K562 (cell line): ENCODE results near the gene TIAL1. TPM values are rescaled to one million over a fixed set of nuclear protein-coding genes. Genes with fewer than 3 reads are reported as not detected.

ENCODE experiments used
- FUS ChIP-seq: fragments of 200-400 bp; formaldehyde crosslinking; optimal IDR thresholded peaks from 2 replicates; pipeline ENCODE3; 2017; ENCODE audit warnings: low read depth, low read length
- GATAD2A ChIP-seq: fragments of 450-650 bp; IDR thresholded peaks from 2 replicates; pipeline ENCODE4 v1.6.1; 2017
- HBP1 ChIP-seq: fragments of 450-650 bp; formaldehyde crosslinking; IDR thresholded peaks from 2 replicates; pipeline ENCODE4 v1.4.0; 2022; ENCODE audit warnings: missing genetic modification characterization
- HEY1 ChIP-seq: fragments of 250-450 bp; sonication (Bioruptor Pico); IDR thresholded peaks from 2 replicates; pipeline ENCODE4 v1.5.0; 2020; ENCODE audit warnings: mild to moderate bottlenecking, moderate library complexity, borderline replicate concordance
- HNRNPH1 ChIP-seq: fragments of 200-400 bp; formaldehyde crosslinking; optimal IDR thresholded peaks from 2 replicates; pipeline ENCODE3; 2017; ENCODE audit warnings: low read depth, mild to moderate bottlenecking, low read length, moderate library complexity
- JUN ChIP-seq, 2 experiments: sonication (generic) in 1 of 2; formaldehyde crosslinking in 1 of 2; IDR thresholded peaks; 2 replicates each; pipeline versions ENCODE4 v1.6.1 to v1.8.0; 2012 to 2022; ENCODE audit warnings: borderline replicate concordance in 2 of 2, mild to moderate bottlenecking in 2 of 2, improper control_type of control experiment in 1 of 2, low read depth in 1 of 2, low read length in 1 of 2, missing genetic modification reagents in 1 of 2
- MAX ChIP-seq: sonication (generic); formaldehyde crosslinking; IDR thresholded peaks from 2 replicates; pipeline ENCODE4 v1.9.0; 2022; ENCODE audit warnings: mild to moderate bottlenecking, missing genetic modification reagents
- MED1 ChIP-seq: sonication (generic); formaldehyde crosslinking; IDR thresholded peaks from 2 replicates; pipeline ENCODE4 v1.8.1; 2023; ENCODE audit warnings: missing genetic modification reagents, borderline replicate concordance
- PHF8 ChIP-seq: fragments of 200-600 bp; sonication (generic); IDR thresholded peaks from 2 replicates; pipeline ENCODE4 v1.6.1; 2012; ENCODE audit warnings: mixed run types, mild to moderate bottlenecking, inconsistent platforms, low read length, moderate library complexity, borderline replicate concordance
- POLR2H ChIP-seq: IDR thresholded peaks from 2 replicates; pipeline ENCODE4 v1.6.1; 2016; ENCODE audit warnings: missing genetic modification characterization, low read depth, mild to moderate bottlenecking, control low read depth, missing compliant biosample characterization, moderate library complexity
- SIRT6 ChIP-seq: IDR thresholded peaks from one replicate; pipeline ENCODE4 v1.6.1; 2012; ENCODE audit warnings: low read depth, mild to moderate bottlenecking, control low read depth, inconsistent platforms, low read length, moderate library complexity
- STAT5B ChIP-seq: fragments of 250-450 bp; sonication (Bioruptor Pico); IDR thresholded peaks from 2 replicates; pipeline ENCODE4 v1.8.0; 2021; ENCODE audit warnings: mild to moderate bottlenecking, inconsistent platforms
- TBP ChIP-seq: optimal IDR thresholded peaks from 2 replicates; pipeline ENCODE3; 2011; ENCODE audit warnings: low read depth, low read length, improper control_type of control experiment
- TFAP4 ChIP-seq: sonication (generic); formaldehyde crosslinking; IDR thresholded peaks from 2 replicates; pipeline ENCODE4 v1.8.0; 2022; ENCODE audit warnings: missing genetic modification reagents, mild to moderate bottlenecking, moderate library complexity, borderline replicate concordance
- ZFP1 ChIP-seq: fragments of 450-650 bp; formaldehyde crosslinking; IDR thresholded peaks from 2 replicates; pipeline ENCODE4 v1.4.0; 2020; ENCODE audit warnings: mild to moderate bottlenecking, mixed read lengths
- ZNF274 ChIP-seq: IDR thresholded peaks from 2 replicates; pipeline ENCODE4 v1.6.1; 2011; ENCODE audit warnings: low read depth, mild to moderate bottlenecking, low read length, moderate library complexity, borderline replicate concordance
- ZNF407 ChIP-seq: fragments of 450-650 bp; IDR thresholded peaks from 2 replicates; pipeline ENCODE4 v1.6.1; 2016; ENCODE audit warnings: low read depth
- polyA plus RNA-seq, 8 experiments: library from polyadenylated mRNA; depleted of rRNA in 4 of 8; stranded (reverse) in 5 of 8; unstranded in 3 of 8; fragments of >200 nt; fragmentation: Nextera tagmentation in 2 of 8; fragmentation: Illumina TruSeq in 1 of 8; extraction: Ambion mirVana in 2 of 8; extraction: Trizol in 1 of 8; gene quantifications; 2 replicates each; pipeline versions ENCODE4 v1.2.1 to v1.2.3, GENCODE V29; 2011 to 2014; ENCODE audit warnings: inconsistent platforms in 1 of 8, missing spikeins in 1 of 8
- total RNA-seq, 7 experiments: library from RNA; depleted of rRNA in 6 of 7; stranded (reverse); fragments of >200 nt in 6 of 7; fragmentation: Illumina TruSeq in 2 of 7; extraction: Trizol in 2 of 7; gene quantifications; 2 replicates each; pipeline versions ENCODE4 v1.2.1 to v1.2.3, GENCODE V29; 2011 to 2021; ENCODE audit warnings: low replicate concordance in 1 of 7

TIAL1 gene
- total and polyA plus RNA-seq, 9 of the 15 experiments (the other 6 are each of a cell fraction or from before 2014, with no cell fraction given), result 22.5 to 126 (median 58.2) TPM

GRCh38 chr10:119616882-119617570, 20.3 kb upstream of the TIAL1 start (continued):
- no peak for TF ChIP-seq ZNF407
- TF ChIP-seq MED1 (CRISPR knock-in tag), result no peak
- peak; percentile 56; the same call in 1 of the 2 replicates for TF ChIP-seq TFAP4 (CRISPR knock-in tag)
- TF ChIP-seq PHF8, result no peak
- TF ChIP-seq SIRT6, result no peak
- no peak for TF ChIP-seq GATAD2A
- TF ChIP-seq JUN (IDR thresholded peaks at IDR 0.05; ENCODE audit: borderline replicate concordance, low read depth, low read length), result peak; percentile 27; the same call in 1 of the 2 replicates
- TF ChIP-seq JUN (CRISPR knock-in tag; IDR thresholded peaks at IDR 0.05; ENCODE audit: borderline replicate concordance), result no peak
- TF ChIP-seq FUS, result no peak
- no peak for TF ChIP-seq ZNF274
- peak; percentile 17 for TF ChIP-seq TBP
- TF ChIP-seq STAT5B (CRISPR knock-in tag), result no peak
- no peak for TF ChIP-seq HNRNPH1
- no peak for TF ChIP-seq MAX (CRISPR knock-in tag)
- TF ChIP-seq HEY1, result no peak
- no peak for TF ChIP-seq HBP1
- peak; percentile 33; the same call in 1 of the 2 replicates for TF ChIP-seq POLR2H
- no peak for TF ChIP-seq ZFP1
